Ovary (tissue), 9 donors: ENCODE data around the gene NCCRP1. TPM values are rescaled to one million over a fixed set of nuclear protein-coding genes. Genes with fewer than 3 reads are reported as not detected.
"Not testable (repeated sequence)": the region's sequence is repeated elsewhere in the genome, so short reads cannot be mapped to it uniquely, and the experiment has no call there.

Experiments used
- DNase-seq, 5 donors: peaks; one replicate each; pipeline ENCODE4 v3.0.0-alpha.2; 2019 to 2020
- H3K27ac ChIP-seq, 2 donors: fragments of 200-600 bp; one replicate each; pipeline versions ENCODE4 v1.5.1 to v1.8.0; 2019 to 2022
- H3K27me3 ChIP-seq: fragments of 200-600 bp; one replicate; pipeline ENCODE4 v1.8.0; 2022
- H3K36me3 ChIP-seq: fragments of 200-600 bp; sonication (generic); one replicate; pipeline ENCODE4 v1.5.1; 2019
- H3K4me1 ChIP-seq: one replicate; pipeline ENCODE4 v1.8.1; 2013; ENCODE audit warnings: mild to moderate bottlenecking, moderate library complexity; ENCODE audit not compliant: insufficient read depth
- H3K4me3 ChIP-seq: fragments of 200-600 bp; sonication (generic); one replicate; pipeline ENCODE4 v1.5.1; 2017
- H3K9me3 ChIP-seq, 2 donors: fragments of 200-600 bp in 1 of 2; sonication (generic) in 1 of 2; one replicate each; pipeline versions ENCODE4 v1.5.1 to v1.8.1; 2013 to 2019; ENCODE audit warnings: mild to moderate bottlenecking in 1 of 2, moderate library complexity in 1 of 2
- EP300 ChIP-seq: sonication (generic); formaldehyde crosslinking; IDR thresholded peaks from one replicate; pipeline ENCODE4 v1.6.1; 2017; ENCODE audit warnings: antibody characterized with exemption
- POLR2A ChIP-seq: fragments of 450-650 bp; IDR thresholded peaks from one replicate; pipeline ENCODE4 v1.6.1; 2017; ENCODE audit warnings: antibody characterized with exemption, mild to moderate bottlenecking, moderate library complexity
- WGBS, 3 donors: extraction: QIAGEN DNeasy Blood & Tissue Kit in 1 of 3; methylation state at CpG; one replicate each; pipeline versions ENCODE4 v1.1.5 to v1.1.7; 2013 to 2017; 5-methylcytosine and 5-hydroxymethylcytosine counted together
- intact Hi-C, 4 donors: fragments of 100-400 bp; cut with DNase I; formaldehyde crosslinking; loops; one replicate each; pipeline versions ENCODE4 v1.11.0 to v1.15.1; 2022 to 2023
- polyA plus RNA-seq, 2 donors: library from polyadenylated mRNA; stranded (reverse); fragments of 200-250 nt in 1 of 2; fragments of 350-450 nt in 1 of 2; fragmentation: Illumina TruSeq in 1 of 2; extraction: RNeasy Lipid Tissue Mini Kit (QIAGEN cat#74804) in 1 of 2; gene quantifications; one replicate each; pipeline ENCODE4 v1.2.3, GENCODE V29; 2013 to 2014
- total RNA-seq, 7 donors: library from RNA; depleted of rRNA in 2 of 7; stranded (reverse); fragments of >200 nt in 2 of 7; fragmentation: NEBNext Ultra II Directional in 3 of 7; extraction: Animal tissue kit (Norgen Biotek cat#: 25700) in 3 of 7; gene quantifications; one replicate each; pipeline versions ENCODE4 v1.1.0 to v1.2.4, GENCODE V29; 2016 to 2023
- TF ChIP-seq, protein P1 (sequence below), 3 donors: fragments of 450-650 bp in 2 of 3; fragments of 200-600 bp in 1 of 3; IDR thresholded peaks; one replicate each; pipeline versions ENCODE4 v1.5.1 to v1.8.0; 2016 to 2022; ENCODE audit warnings: antibody characterized with exemption in 3 of 3, mild to moderate bottlenecking in 1 of 3
- donor health status: DM: no; HTN: no; CAD: no; lungs with moderate emphysema.
- donor health status: DM: no; HTN: no; CAD: no.
- donor health status: Bipolar disorder and iron deficiency.
- donor health status: DM: yes; HTN: yes; CAD: no.
- donor health status: DM: no; HTN: no; CAD: no.
- donor health status: DM: yes; HTN: yes; CAD: no.

NCCRP1 gene
- total and polyA plus RNA-seq, 9 donors, result 0.05 to 4.4 (median 0.20) TPM; not detected in 4

DNA sequence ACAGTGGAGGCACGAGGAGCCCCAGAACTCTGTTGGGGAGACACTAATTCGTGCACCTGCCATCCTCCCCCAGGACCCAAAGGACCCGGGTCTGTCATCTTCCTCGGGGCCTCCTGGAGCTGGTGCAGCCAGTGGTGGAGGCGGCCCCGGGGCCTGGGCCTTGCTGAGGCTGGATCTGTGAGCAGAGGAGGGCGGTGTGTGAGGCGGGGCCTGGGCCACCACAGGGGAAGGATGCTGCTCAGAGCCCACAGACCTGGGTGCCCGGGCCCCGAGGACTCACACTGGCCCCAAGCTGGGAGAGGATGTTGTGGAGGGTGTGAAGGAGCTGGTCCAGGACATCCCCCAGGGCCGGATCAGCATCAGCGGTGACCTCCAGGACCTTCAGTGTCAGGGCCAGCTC lies 39.8 kb downstream of the NCCRP1 start:
- Histone ChIP-seq H3K9me3 (no peaks in the 10 kb centered on the region), H3K27ac (no peak overlapping the region), H3K4me1 (no peaks in the 10 kb centered on the region), H3K36me3 (no peaks in the 10 kb centered on the region), H3K27me3 (no peaks in the 10 kb centered on the region), H3K4me3 (no peak overlapping the region)
- 65 to 73% (median 68%) methylated on average over 12 of the region's 12 CpGs for WGBS, 3 donors
- DNase-seq, result no peak
- intact Hi-C loops, result no loop called here
- TF ChIP-seq EP300 (no peak), POLR2A (no peak)

DNA sequence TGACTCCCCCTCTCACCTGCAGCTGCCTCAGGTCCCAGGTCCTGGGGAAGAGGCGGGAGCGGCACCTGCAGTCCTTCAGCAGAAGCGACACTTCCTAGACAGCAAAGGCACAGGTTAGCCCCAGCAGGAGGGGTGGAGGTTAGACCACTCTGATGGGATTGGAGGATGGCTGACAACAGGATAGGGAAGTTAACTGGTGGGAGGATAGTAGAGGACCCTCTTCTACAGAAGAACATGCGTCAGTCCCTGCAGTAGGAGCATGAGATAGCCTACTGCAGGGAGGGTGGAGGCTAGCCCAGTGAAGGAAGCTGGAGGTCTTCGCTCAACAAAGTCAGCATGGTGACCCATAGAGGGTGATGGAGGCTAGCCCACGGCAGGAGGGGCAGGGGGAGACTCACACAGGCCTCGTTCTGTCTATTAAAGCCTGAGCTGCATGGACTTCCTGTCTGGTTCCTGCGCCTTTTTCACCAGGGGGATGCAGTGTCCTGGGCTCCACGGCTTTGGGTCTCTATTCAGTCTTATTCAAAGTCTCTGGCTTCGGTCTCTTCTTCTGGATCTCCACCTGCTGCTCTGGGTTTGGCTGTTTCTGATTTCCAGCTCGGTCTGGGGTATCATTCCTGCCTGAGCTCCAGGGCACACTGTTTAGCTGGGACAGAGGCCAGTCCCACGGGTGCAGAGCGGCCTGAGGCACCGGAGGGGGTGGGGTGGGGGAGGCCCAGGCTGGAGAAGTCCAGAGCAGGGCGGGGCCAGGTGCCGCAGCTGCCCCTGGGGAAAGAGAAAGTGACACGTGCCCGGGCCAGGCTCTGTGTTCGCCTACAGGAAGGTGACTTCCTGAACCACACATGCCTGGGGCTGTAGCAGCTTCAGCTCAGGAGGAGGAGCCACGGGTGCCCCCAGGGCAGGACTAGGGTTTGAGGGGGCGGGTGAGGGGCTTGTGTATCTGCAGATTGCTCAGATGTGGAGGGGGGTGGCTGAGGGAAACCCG lies 40.7 kb downstream of the NCCRP1 start:
- TF ChIP-seq, protein P1, sequence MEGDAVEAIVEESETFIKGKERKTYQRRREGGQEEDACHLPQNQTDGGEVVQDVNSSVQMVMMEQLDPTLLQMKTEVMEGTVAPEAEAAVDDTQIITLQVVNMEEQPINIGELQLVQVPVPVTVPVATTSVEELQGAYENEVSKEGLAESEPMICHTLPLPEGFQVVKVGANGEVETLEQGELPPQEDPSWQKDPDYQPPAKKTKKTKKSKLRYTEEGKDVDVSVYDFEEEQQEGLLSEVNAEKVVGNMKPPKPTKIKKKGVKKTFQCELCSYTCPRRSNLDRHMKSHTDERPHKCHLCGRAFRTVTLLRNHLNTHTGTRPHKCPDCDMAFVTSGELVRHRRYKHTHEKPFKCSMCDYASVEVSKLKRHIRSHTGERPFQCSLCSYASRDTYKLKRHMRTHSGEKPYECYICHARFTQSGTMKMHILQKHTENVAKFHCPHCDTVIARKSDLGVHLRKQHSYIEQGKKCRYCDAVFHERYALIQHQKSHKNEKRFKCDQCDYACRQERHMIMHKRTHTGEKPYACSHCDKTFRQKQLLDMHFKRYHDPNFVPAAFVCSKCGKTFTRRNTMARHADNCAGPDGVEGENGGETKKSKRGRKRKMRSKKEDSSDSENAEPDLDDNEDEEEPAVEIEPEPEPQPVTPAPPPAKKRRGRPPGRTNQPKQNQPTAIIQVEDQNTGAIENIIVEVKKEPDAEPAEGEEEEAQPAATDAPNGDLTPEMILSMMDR (IDR thresholded peaks at IDR 0.05), result no peak
- TF ChIP-seq POLR2A (no peak), EP300 (no peak)
- DNase-seq, result no peak
- H3K27me3 ChIP-seq, result no peaks in the 10 kb centered on the region
- intact Hi-C loops, result no loop called here
- no peaks in the 10 kb centered on the region for H3K4me1 ChIP-seq
- H3K4me3 ChIP-seq, result no peak overlapping the region
- H3K27ac ChIP-seq, result no peak overlapping the region
- H3K36me3 ChIP-seq, result no peaks in the 10 kb centered on the region
- 36 to 45% (median 44%) methylated on average over 22 of the region's 22 CpGs for WGBS, 3 donors
- H3K9me3 ChIP-seq, result no peaks in the 10 kb centered on the region

GRCh38 chr19:39238209-39238608 lies 41.4 kb downstream of the NCCRP1 start:
- intact Hi-C loops, result no loop called here

GRCh38 chr19:39238944-39239343 lies 42.2 kb downstream of the NCCRP1 start:
- Histone ChIP-seq H3K36me3 (no peaks in the 10 kb centered on the region), H3K9me3 (no peaks in the 10 kb centered on the region), H3K4me3 (no peak overlapping the region), H3K27ac (no peak overlapping the region), H3K4me1 (no peaks in the 10 kb centered on the region), H3K27me3 (no peaks in the 10 kb centered on the region)
- TF ChIP-seq POLR2A (no peak), EP300 (no peak)
- TF ChIP-seq, protein P1 (IDR thresholded peaks at IDR 0.05), result no peak
- WGBS, 3 donors, result 82 to 84% (median 82%) methylated on average over 6 of the region's 6 CpGs
- DNase-seq, result no peak
- intact Hi-C loops, result no loop called here

More at GRCh38 chr19:39238209-39238608, 41.4 kb downstream of the NCCRP1 start:
- TF ChIP-seq, protein P1 (IDR thresholded peaks at IDR 0.05), result no peak
- TF ChIP-seq EP300 (no peak), POLR2A (no peak)
- 67 to 81% (median 75%) methylated on average over 6 of the region's 6 CpGs for WGBS, 3 donors
- H3K4me1 ChIP-seq, result no peaks in the 10 kb centered on the region
- H3K36me3 ChIP-seq, result no peaks in the 10 kb centered on the region
- H3K27ac ChIP-seq, result no peak overlapping the region
- H3K4me3 ChIP-seq, result no peak overlapping the region
- H3K27me3 ChIP-seq, result no peaks in the 10 kb centered on the region
- H3K9me3 ChIP-seq, result no peaks in the 10 kb centered on the region
- DNase-seq, result no peak

DNA sequence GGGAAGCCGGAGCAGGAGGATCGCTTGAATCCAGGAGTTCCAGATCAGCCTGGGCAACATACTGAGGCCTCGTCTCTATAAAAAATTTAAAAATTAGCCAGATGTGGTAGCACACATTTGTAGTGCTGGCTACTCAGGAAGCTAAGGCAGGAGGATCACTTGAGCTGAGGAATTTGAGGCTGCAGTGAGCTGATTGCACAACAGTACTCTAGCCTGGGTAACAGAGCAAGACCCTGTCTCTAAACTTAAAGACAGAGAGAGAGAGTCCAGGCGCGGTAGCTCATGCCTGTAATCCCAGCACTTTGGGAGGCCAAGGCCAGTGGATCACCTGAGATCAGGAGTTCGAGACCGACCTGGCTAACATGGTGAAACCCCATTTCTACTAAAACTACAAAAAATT lies 43.7 kb downstream of the NCCRP1 start:
- no peak overlapping the region for H3K27ac ChIP-seq
- intact Hi-C loops, result no loop called here

DNA sequence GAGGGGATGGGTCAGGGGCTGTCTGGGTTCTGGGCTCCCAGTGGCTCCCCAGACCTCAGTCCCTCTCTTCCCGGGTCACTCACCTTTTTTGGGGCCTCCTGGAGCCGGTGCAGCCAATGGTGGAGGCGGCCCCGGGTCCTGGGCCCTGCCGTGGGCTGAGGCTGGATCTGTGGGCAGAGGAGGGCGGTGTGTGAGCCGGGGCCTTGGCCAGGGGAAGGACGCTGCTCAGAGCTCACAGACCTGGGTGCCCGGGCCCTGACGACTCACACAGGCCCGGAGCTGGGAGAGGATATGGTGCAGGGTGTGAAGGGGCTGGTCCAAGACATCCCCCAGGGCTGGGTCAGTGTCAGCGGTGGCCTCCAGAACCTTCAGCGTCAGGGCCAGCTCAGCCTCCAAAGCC lies 47.0 kb downstream of the NCCRP1 start:
- 67 to 77% (median 74%) methylated on average over 11 to 13 of the region's 13 CpGs for WGBS, 3 donors
- H3K27ac ChIP-seq, H3K36me3 ChIP-seq, H3K9me3 ChIP-seq, H3K4me3 ChIP-seq, intact Hi-C loops, DNase-seq, H3K4me1 ChIP-seq, H3K27me3 ChIP-seq: not testable (repeated sequence)

More for the DNA sequence above, 43.7 kb downstream of the NCCRP1 start:
- TF ChIP-seq, protein P1 (IDR thresholded peaks at IDR 0.05), result no peak
- TF ChIP-seq EP300, result no peak
- no peak for TF ChIP-seq POLR2A
- no peaks in the 10 kb centered on the region for H3K36me3 ChIP-seq
- H3K4me3 ChIP-seq, result no peak overlapping the region
- H3K27me3 ChIP-seq, result no peaks in the 10 kb centered on the region
- no peaks in the 10 kb centered on the region for H3K9me3 ChIP-seq
- no peaks in the 10 kb centered on the region for H3K4me1 ChIP-seq
- no peak for DNase-seq
- WGBS, 3 donors, result 89 to 93% (median 92%) methylated on average over 7 of the region's 7 CpGs

DNA sequence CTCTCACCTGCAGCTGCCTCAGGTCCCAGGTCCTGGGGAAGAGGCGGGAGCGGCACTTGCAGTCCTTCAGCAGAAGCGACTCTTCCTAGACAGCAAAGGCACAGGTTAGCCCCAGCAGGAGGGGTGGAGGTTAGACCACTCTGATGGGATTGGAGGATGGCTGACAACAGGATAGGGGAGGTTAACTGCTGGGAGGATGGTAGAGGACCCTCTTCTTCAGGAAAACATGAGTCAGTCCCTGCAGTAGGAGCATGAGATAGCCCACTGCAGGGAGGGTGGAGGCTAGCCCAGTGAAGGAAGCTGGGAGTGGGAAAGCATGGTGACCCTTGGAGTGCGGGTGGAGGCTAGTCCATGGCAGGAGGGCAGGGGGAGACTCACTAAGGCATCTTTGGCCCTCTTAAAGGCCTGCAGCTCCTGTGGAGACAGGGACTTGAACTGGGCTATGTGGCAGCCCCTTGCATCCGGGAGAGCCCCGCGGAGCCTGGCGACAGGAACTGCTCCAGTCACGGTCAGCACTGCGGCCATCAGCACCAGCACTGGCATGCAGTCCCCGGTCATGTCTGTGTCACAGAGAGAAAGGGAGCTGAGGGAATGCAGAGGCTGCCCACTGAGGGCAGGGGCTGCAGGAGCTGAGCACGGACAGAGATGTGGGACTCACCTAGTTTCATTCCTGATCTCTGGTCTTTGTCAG lies 47.8 kb downstream of the NCCRP1 start, which contains the start of gene IFNL3:
TSS of gene IFNL3 (minus strand) at position 597 of the 691 bp plus-strand sequence. CDS start at position 558, 39 bp downstream.
- H3K4me1 ChIP-seq, H3K9me3 ChIP-seq, H3K4me3 ChIP-seq, DNase-seq, H3K36me3 ChIP-seq, intact Hi-C loops, H3K27ac ChIP-seq, H3K27me3 ChIP-seq: not testable (repeated sequence)
- 79 to 94% (median 81%) methylated on average over 8 to 11 of the region's 12 CpGs for WGBS, 3 donors
